HEK293 (cell line): Measurements from ENCODE around the gene NFATC3.

Experiments
- CTCF ChIA-PET: fragments of 350-600 bp; formaldehyde crosslinking; extraction: SDS; loops from one replicate; lab custom pipeline; 2021; ENCODE audit warnings: antibody characterized with exemption; lab: Yijun Ruan, JAX
- POLR2A ChIA-PET: fragments of 300-600 bp; formaldehyde crosslinking; extraction: SDS; loops from one replicate; lab custom pipeline; 2020; ENCODE audit warnings: antibody characterized with exemption, inconsistent platforms; lab: Yijun Ruan, JAX
- H3K27ac ChIP-seq: fragments of 200-500 bp; sonication (Bioruptor generic); 2 replicates; pipeline ENCODE4 v1.5.1; 2014; ENCODE audit warnings: low read depth, low read length, control low read depth, inconsistent platforms; ENCODE audit errors: extremely low read depth
- H3K36me3 ChIP-seq, 2 experiments: fragments of 200-500 bp in 1 of 2; sonication (Bioruptor generic) in 1 of 2; 1 replicate in 1 of 2; 2 replicates in 1 of 2; pipeline ENCODE4 v1.5.1; 2014 to 2017; ENCODE audit warnings: inconsistent platforms in 2 of 2, low read length in 2 of 2; ENCODE audit not compliant: control insufficient read depth in 2 of 2, insufficient read depth in 1 of 2
- H3K4me1 ChIP-seq: fragments of 200-500 bp; sonication (Bioruptor generic); 2 replicates; pipeline ENCODE4 v1.5.1; 2014; ENCODE audit warnings: mild to moderate bottlenecking, low read length, inconsistent platforms; ENCODE audit not compliant: control insufficient read depth, insufficient read depth
- H3K4me3 ChIP-seq: 2 replicates; pipeline ENCODE4 v1.5.1; 2011; ENCODE audit warnings: low read depth, mild to moderate bottlenecking, control low read depth, low read length, moderate library complexity
- H3K9me3 ChIP-seq: fragments of 200-500 bp; sonication (Bioruptor generic); 2 replicates; pipeline ENCODE4 v1.5.1; 2014; ENCODE audit warnings: low read depth, low read length, inconsistent platforms; ENCODE audit not compliant: control insufficient read depth, insufficient read depth
- BCL11B ChIP-seq: fragments of 450-650 bp; formaldehyde crosslinking; IDR thresholded peaks from 2 replicates; pipeline ENCODE4 v1.5.1; 2016; ENCODE audit warnings: low read depth, missing biosample characterization, missing genetic modification characterization
- BCL6B ChIP-seq: fragments of 450-650 bp; formaldehyde crosslinking; IDR thresholded peaks from 2 replicates; pipeline ENCODE4 v1.5.1; 2017; ENCODE audit warnings: missing biosample characterization, missing genetic modification characterization
- GLI4 ChIP-seq: fragments of 450-650 bp; formaldehyde crosslinking; IDR thresholded peaks from 2 replicates; pipeline ENCODE4 v1.5.1; 2016; ENCODE audit warnings: missing biosample characterization, missing genetic modification characterization
- IKZF3 ChIP-seq: fragments of 450-650 bp; IDR thresholded peaks from 2 replicates; pipeline ENCODE4 v1.5.0; 2018; ENCODE audit warnings: missing biosample characterization, mild to moderate bottlenecking, missing genetic modification characterization, moderate library complexity
- KLF10 ChIP-seq: fragments of 450-650 bp; IDR thresholded peaks from 2 replicates; pipeline ENCODE4 v1.5.1; 2018; ENCODE audit warnings: missing biosample characterization, mild to moderate bottlenecking, missing genetic modification characterization
- KLF8 ChIP-seq: fragments of 450-650 bp; formaldehyde crosslinking; IDR thresholded peaks from 2 replicates; pipeline ENCODE4 v1.5.1; 2016; ENCODE audit warnings: missing biosample characterization, missing genetic modification characterization
- PATZ1 ChIP-seq: fragments of 450-650 bp; formaldehyde crosslinking; IDR thresholded peaks from 2 replicates; pipeline ENCODE4 v1.5.1; 2016; ENCODE audit warnings: missing biosample characterization, missing genetic modification characterization
- ZBTB17 ChIP-seq: fragments of 450-650 bp; formaldehyde crosslinking; IDR thresholded peaks from 2 replicates; pipeline ENCODE4 v1.5.1; 2016; ENCODE audit warnings: missing biosample characterization, missing genetic modification characterization
- ZBTB8A ChIP-seq: fragments of 450-650 bp; formaldehyde crosslinking; IDR thresholded peaks from 2 replicates; pipeline ENCODE4 v1.5.1; 2016; ENCODE audit warnings: missing biosample characterization, missing genetic modification characterization
- ZNF148 ChIP-seq: fragments of 450-650 bp; formaldehyde crosslinking; IDR thresholded peaks from 2 replicates; pipeline ENCODE4 v1.5.0; 2017; ENCODE audit warnings: missing biosample characterization, missing genetic modification characterization, borderline replicate concordance
- ZNF274 ChIP-seq, 2 experiments: fragments of 200-500 bp in 1 of 2; fragments of 450-650 bp in 1 of 2; sonication (Bioruptor generic) in 1 of 2; formaldehyde crosslinking in 1 of 2; IDR thresholded peaks; 2 replicates each; pipeline versions ENCODE4 v1.5.1 to v1.6.1; 2014 to 2016; ENCODE audit warnings: borderline replicate concordance in 1 of 2, inconsistent platforms in 1 of 2, low read length in 1 of 2, missing biosample characterization in 1 of 2, missing genetic modification characterization in 1 of 2
- ZNF404 ChIP-seq: fragments of 450-650 bp; formaldehyde crosslinking; IDR thresholded peaks from 2 replicates; pipeline ENCODE4 v1.5.1; 2017; ENCODE audit warnings: missing biosample characterization, missing genetic modification characterization
- ZNF529 ChIP-seq: fragments of 450-650 bp; formaldehyde crosslinking; IDR thresholded peaks from 2 replicates; pipeline ENCODE4 v1.5.1; 2017; ENCODE audit warnings: missing genetic modification characterization, missing biosample characterization; ENCODE audit not compliant: insufficient replicate concordance
- ZNF530 ChIP-seq: fragments of 450-650 bp; formaldehyde crosslinking; IDR thresholded peaks from 2 replicates; pipeline ENCODE4 v1.5.1; 2016; ENCODE audit warnings: low read depth, missing biosample characterization, missing genetic modification characterization
- ZNF561 ChIP-seq: fragments of 450-650 bp; IDR thresholded peaks from 2 replicates; pipeline ENCODE4 v1.5.1; 2018; ENCODE audit warnings: missing biosample characterization, missing genetic modification characterization, borderline replicate concordance
- ZNF776 ChIP-seq: fragments of 450-650 bp; formaldehyde crosslinking; IDR thresholded peaks from 2 replicates; pipeline ENCODE4 v1.5.0; 2017; ENCODE audit warnings: missing biosample characterization, missing genetic modification characterization, borderline replicate concordance
- TF ChIP-seq, protein P1 (sequence below): fragments of 450-650 bp; formaldehyde crosslinking; IDR thresholded peaks from 2 replicates; pipeline ENCODE4 v1.5.1; 2016; ENCODE audit warnings: missing biosample characterization, missing genetic modification characterization
- TF ChIP-seq, protein P2 (sequence below): fragments of 450-650 bp; formaldehyde crosslinking; IDR thresholded peaks from 2 replicates; pipeline ENCODE4 v1.5.1; 2017; ENCODE audit warnings: missing biosample characterization, missing genetic modification characterization
- TF ChIP-seq, protein P3 (sequence below): fragments of 450-650 bp; formaldehyde crosslinking; IDR thresholded peaks from 2 replicates; pipeline ENCODE4 v1.5.1; 2016; ENCODE audit warnings: missing biosample characterization, missing genetic modification characterization

The NFATC3 gene

DNA sequence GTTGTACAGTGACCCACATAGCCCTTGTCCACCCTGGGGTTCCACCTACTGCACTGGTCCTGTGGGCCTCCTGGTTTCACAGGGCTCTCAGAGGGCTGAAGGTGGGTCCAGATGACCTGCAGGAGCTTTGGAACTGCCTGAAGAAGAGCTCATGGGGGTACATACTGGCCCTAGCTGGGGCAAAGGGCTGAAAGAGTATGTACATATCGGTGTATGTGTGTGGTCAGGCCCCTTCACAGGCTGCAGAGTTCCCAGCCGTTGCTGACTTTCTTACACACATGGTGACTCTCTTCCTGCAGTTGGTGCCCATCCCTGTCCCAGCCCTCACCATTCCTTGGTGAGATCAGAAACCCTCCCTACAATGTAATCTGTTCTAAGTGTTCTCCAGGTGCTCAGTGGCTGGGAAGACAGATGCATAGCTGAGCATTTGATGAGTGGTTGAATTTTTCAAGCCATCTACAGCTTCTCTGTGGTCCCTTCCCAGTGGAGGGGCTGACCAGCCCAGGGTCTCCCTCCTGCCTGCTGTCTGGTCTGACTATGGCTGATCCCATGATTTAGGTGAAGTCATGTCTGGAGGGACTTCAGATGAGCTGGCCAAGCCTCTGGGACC, 2.4 kb upstream of the NFATC3 start:
- POLR2A ChIA-PET, result interaction anchor here (0.5 to 4.5 kb wide), 2 partner anchors 154 to 158 kb away, joined by 3 to 34 read pairs; partner anchors contain the start of gene ESRP2
- peaks cover 5% of the 10 kb centered on the region for H3K4me1 ChIP-seq
- no peaks in the 10 kb centered on the region for H3K9me3 ChIP-seq
- no peak overlapping the region for H3K27ac ChIP-seq
- no peak overlapping the region for H3K4me3 ChIP-seq
- TF ChIP-seq ZNF776 (tag by site-specific recombination), result no peak
- no peak for TF ChIP-seq ZNF529 (tag by site-specific recombination)
- TF ChIP-seq BCL6B (tag by site-specific recombination), result no peak
- TF ChIP-seq ZBTB17 (tag by site-specific recombination), result no peak
- no peak for TF ChIP-seq KLF10
- TF ChIP-seq KLF8, result no peak
- TF ChIP-seq, protein P1, sequence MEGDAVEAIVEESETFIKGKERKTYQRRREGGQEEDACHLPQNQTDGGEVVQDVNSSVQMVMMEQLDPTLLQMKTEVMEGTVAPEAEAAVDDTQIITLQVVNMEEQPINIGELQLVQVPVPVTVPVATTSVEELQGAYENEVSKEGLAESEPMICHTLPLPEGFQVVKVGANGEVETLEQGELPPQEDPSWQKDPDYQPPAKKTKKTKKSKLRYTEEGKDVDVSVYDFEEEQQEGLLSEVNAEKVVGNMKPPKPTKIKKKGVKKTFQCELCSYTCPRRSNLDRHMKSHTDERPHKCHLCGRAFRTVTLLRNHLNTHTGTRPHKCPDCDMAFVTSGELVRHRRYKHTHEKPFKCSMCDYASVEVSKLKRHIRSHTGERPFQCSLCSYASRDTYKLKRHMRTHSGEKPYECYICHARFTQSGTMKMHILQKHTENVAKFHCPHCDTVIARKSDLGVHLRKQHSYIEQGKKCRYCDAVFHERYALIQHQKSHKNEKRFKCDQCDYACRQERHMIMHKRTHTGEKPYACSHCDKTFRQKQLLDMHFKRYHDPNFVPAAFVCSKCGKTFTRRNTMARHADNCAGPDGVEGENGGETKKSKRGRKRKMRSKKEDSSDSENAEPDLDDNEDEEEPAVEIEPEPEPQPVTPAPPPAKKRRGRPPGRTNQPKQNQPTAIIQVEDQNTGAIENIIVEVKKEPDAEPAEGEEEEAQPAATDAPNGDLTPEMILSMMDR (tag by site-specific recombination), result no peak
- no peak for TF ChIP-seq ZNF561 (tag by site-specific recombination)
- no peak for TF ChIP-seq GLI4 (tag by site-specific recombination)
- TF ChIP-seq ZNF274 (IDR thresholded peaks at IDR 0.05; ENCODE audit: low read length), result no peak
- TF ChIP-seq ZNF274 (tag by site-specific recombination; IDR thresholded peaks at IDR 0.05; ENCODE audit: borderline replicate concordance), result no peak
- no peak for TF ChIP-seq ZNF148 (tag by site-specific recombination)
- no peak for TF ChIP-seq ZNF404 (tag by site-specific recombination)
- TF ChIP-seq ZBTB8A (tag by site-specific recombination), result no peak
- CTCF ChIA-PET, result interaction anchor here (0.6 to 0.7 kb wide), 2 partner anchors 42 to 154 kb away, joined by 3 read pairs; partner anchors contain the start of gene ESRP2
- peaks cover 0 to 20% of the 10 kb centered on the region in 2 experiments; a peak in 2 of 3 replicates for H3K36me3 ChIP-seq

- H3K36me3 ChIP-seq, result peaks cover 0 to 14% of the 10 kb centered on the region in 2 experiments; a peak in 1 of 3 replicates
- H3K27ac ChIP-seq, result no peak overlapping the region
- H3K4me1 ChIP-seq, result peaks cover 5% of the 10 kb centered on the region
- ChIA-PET POLR2A (interaction anchor here (4.5 kb wide), 1 partner anchor 154 kb away, joined by 34 read pairs; the partner anchor contains the start of gene ESRP2), CTCF (interaction anchor here (0.6 to 2.8 kb wide), 6 partner anchors 12 to 420 kb away, joined by 3 to 10 read pairs (median 4); partner anchors contain the start of genes ESRP2 and SLC7A6)
- H3K9me3 ChIP-seq, result no peaks in the 10 kb centered on the region
- no peak overlapping the region for H3K4me3 ChIP-seq
- TF ChIP-seq, protein P2, sequence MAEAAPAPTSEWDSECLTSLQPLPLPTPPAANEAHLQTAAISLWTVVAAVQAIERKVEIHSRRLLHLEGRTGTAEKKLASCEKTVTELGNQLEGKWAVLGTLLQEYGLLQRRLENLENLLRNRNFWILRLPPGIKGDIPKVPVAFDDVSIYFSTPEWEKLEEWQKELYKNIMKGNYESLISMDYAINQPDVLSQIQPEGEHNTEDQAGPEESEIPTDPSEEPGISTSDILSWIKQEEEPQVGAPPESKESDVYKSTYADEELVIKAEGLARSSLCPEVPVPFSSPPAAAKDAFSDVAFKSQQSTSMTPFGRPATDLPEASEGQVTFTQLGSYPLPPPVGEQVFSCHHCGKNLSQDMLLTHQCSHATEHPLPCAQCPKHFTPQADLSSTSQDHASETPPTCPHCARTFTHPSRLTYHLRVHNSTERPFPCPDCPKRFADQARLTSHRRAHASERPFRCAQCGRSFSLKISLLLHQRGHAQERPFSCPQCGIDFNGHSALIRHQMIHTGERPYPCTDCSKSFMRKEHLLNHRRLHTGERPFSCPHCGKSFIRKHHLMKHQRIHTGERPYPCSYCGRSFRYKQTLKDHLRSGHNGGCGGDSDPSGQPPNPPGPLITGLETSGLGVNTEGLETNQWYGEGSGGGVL (tag by site-specific recombination), result no peak
- TF ChIP-seq IKZF3 (tag by site-specific recombination), result no peak
- TF ChIP-seq ZNF530 (tag by site-specific recombination), result no peak
- TF ChIP-seq PATZ1 (tag by site-specific recombination), result no peak
- TF ChIP-seq, protein P3, sequence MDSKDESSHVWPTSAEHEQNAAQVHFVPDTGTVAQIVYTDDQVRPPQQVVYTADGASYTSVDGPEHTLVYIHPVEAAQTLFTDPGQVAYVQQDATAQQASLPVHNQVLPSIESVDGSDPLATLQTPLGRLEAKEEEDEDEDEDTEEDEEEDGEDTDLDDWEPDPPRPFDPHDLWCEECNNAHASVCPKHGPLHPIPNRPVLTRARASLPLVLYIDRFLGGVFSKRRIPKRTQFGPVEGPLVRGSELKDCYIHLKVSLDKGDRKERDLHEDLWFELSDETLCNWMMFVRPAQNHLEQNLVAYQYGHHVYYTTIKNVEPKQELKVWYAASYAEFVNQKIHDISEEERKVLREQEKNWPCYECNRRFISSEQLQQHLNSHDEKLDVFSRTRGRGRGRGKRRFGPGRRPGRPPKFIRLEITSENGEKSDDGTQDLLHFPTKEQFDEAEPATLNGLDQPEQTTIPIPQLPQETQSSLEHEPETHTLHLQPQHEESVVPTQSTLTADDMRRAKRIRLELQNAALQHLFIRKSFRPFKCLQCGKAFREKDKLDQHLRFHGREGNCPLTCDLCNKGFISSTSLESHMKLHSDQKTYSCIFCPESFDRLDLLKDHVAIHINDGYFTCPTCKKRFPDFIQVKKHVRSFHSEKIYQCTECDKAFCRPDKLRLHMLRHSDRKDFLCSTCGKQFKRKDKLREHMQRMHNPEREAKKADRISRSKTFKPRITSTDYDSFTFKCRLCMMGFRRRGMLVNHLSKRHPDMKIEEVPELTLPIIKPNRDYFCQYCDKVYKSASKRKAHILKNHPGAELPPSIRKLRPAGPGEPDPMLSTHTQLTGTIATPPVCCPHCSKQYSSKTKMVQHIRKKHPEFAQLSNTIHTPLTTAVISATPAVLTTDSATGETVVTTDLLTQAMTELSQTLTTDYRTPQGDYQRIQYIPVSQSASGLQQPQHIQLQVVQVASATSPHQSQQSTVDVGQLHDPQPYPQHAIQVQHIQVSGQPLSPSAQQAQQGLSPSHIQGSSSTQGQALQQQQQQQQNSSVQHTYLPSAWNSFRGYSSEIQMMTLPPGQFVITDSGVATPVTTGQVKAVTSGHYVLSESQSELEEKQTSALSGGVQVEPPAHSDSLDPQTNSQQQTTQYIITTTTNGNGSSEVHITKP (tag by site-specific recombination), result peak; percentile 78
- no peak for TF ChIP-seq BCL11B (tag by site-specific recombination)
Measured at GRCh38 chr16:68083239-68083781, 1.9 kb upstream of the NFATC3 start.
